ENCODE results near the gene CCL7.

CCL7 gene

DNA sequence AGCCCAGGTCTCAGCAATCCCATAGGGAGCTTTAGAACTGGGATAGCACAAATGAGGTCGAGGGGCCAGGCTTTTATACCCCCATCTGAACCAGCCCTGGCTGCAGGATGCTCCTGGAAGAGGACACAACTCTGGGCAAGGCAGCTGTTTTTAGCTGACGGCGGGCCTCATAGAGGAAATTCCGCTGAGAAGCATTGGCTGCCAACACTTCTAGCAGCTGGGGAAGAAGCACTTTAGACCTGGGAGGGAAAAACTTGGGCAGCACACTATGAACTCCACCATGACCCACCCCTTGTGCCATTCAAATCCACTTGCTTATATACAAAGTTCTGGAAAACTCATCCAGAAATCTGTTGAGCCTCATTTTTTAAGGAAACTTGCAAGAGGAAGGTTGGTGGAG lies 20.6 kb downstream of the CCL7 start:
- Mint-ChIP-seq H3K4me3 (no peak overlapping the region), H3K4me1 (peaks cover under 1% of the 10 kb centered on the region), H3K27ac (no peak overlapping the region), H3K36me3 (ENCODE audit: low read depth) (no peaks in the 10 kb centered on the region), H3K27me3 (ENCODE audit: low read depth) (peaks cover 15% of the 10 kb centered on the region), H3K9me3 (no peaks in the 10 kb centered on the region)
- no peak for TF ChIP-seq CTCF (IDR thresholded peaks at IDR 0.05; ENCODE audit: unreplicated experiment in 3 of 3)

- Mint-ChIP-seq H3K36me3 (ENCODE audit: low read depth) (no peaks in the 10 kb centered on the region), H3K27ac (no peak overlapping the region), H3K4me1 (no peaks in the 10 kb centered on the region), H3K4me3 (no peak overlapping the region), H3K27me3 (ENCODE audit: low read depth) (peaks cover 15% of the 10 kb centered on the region), H3K9me3 (no peaks in the 10 kb centered on the region)
- no peak for TF ChIP-seq CTCF (IDR thresholded peaks at IDR 0.05; ENCODE audit: unreplicated experiment in 3 of 3)
Observed at GRCh38 chr17:34291721-34292348, 21.8 kb downstream of the CCL7 start.

- Mint-ChIP-seq H3K4me1 (peaks cover 30% of the 10 kb centered on the region), H3K27me3 (ENCODE audit: low read depth) (peaks cover 10% of the 10 kb centered on the region), H3K4me3 (peak overlapping the region in 2 of 3 experiments; percentile 40 to 59), H3K36me3 (ENCODE audit: low read depth) (no peaks in the 10 kb centered on the region), H3K9me3 (no peaks in the 10 kb centered on the region), H3K27ac (no peak overlapping the region)
- no peak for TF ChIP-seq CTCF (IDR thresholded peaks at IDR 0.05; ENCODE audit: unreplicated experiment in 3 of 3)
Observed at GRCh38 chr17:34299027-34299426, 29.0 kb downstream of the CCL7 start.

DNA sequence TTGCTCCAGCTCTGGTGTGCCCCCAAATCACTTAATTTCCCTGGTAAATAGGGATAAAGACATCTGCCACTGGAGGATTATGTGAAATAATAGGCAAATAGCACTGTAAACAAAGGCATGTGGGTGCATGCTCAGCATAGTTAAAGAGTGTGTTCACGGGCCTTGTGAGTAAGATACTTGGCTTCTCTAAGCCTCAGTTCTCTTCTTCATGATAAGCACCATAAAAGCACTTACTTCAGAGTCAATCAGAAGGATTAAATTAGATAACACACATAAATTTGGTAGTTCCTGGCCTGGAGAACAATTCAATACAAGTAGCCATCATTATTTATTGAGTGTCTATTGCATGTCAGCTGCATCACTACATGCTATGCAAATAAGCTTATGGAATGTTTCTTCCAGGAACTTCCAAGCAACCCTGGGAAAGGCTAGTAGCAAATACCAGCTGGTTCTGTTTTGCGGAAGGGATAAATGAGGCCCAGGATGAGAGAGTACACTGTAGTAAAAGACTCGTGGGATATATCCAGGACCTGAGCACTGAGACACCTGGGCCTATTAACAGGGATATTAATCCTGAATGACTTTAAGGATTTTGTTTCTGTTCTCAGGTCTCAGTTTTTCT lies 30.0 kb downstream of the CCL7 start:
- H3K4me1 Mint-ChIP-seq = peaks cover 30% of the 10 kb centered on the region
- H3K9me3 Mint-ChIP-seq = no peaks in the 10 kb centered on the region
- H3K36me3 Mint-ChIP-seq (ENCODE audit: low read depth) = no peaks in the 10 kb centered on the region
- H3K4me3 Mint-ChIP-seq = no peak overlapping the region
- peaks cover 13% of the 10 kb centered on the region for H3K27me3 Mint-ChIP-seq (ENCODE audit: low read depth)
- no peak overlapping the region for H3K27ac Mint-ChIP-seq
- TF ChIP-seq CTCF (IDR thresholded peaks at IDR 0.05; ENCODE audit: unreplicated experiment in 3 of 3) = no peak

- Mint-ChIP-seq H3K9me3 (no peaks in the 10 kb centered on the region), H3K4me1 (peaks cover 30% of the 10 kb centered on the region), H3K36me3 (ENCODE audit: low read depth) (no peaks in the 10 kb centered on the region), H3K27ac (peak overlapping the region in 2 of 3 experiments; percentile 11 to 30), H3K27me3 (ENCODE audit: low read depth) (peaks cover 15% of the 10 kb centered on the region), H3K4me3 (no peak overlapping the region)
- TF ChIP-seq CTCF (IDR thresholded peaks at IDR 0.05; ENCODE audit: unreplicated experiment in 3 of 3) = no peak
Observed at GRCh38 chr17:34300652-34301370, 30.8 kb downstream of the CCL7 start.
